CD4-positive, alpha-beta T cell (primary cell): ENCODE results near the gene HDAC4. TPM values are rescaled to one million over a fixed set of nuclear protein-coding genes. Genes with fewer than 3 reads are reported as not detected.

Experiments
- ATAC-seq: fragments of 200-7000 bp; cut with Tn5 transposase; one replicate; pipeline ENCODE4 v1.10.0; 2022; ENCODE audit warnings: mild to moderate bottlenecking; ENCODE audit not compliant: poor library complexity
- CTCF ChIA-PET: fragments of 350-600 bp; sonication (Branson Sonifier 250); formaldehyde crosslinking; loops from one replicate; lab custom pipeline; 2021; ENCODE audit warnings: antibody characterized with exemption, inconsistent platforms; lab: Charles Lee
- POLR2A ChIA-PET: fragments of 350-600 bp; sonication (Branson Sonifier 250); formaldehyde crosslinking; loops from one replicate; lab custom pipeline; 2021; ENCODE audit warnings: antibody characterized with exemption, inconsistent platforms; lab: Charles Lee
- DNase-seq, 14 experiments: peaks; one replicate each; pipeline ENCODE4 v3.0.0-alpha.2; 2013 to 2020; ENCODE audit warnings: mixed read lengths in 2 of 14
- H3K27ac ChIP-seq, 2 donors: one replicate each; pipeline versions ENCODE4 v1.5.1 to v1.7.0; 2013; ENCODE audit warnings: low read length in 2 of 2, low read depth in 1 of 2, mild to moderate bottlenecking in 1 of 2
- H3K27me3 ChIP-seq, 2 experiments: 1 replicate in 1 of 2; 2 replicates in 1 of 2; pipeline versions ENCODE4 v1.6.1 to v1.7.0; 2013; ENCODE audit warnings: low read length in 2 of 2, control low read depth in 1 of 2, mild to moderate bottlenecking in 1 of 2, moderate library complexity in 1 of 2; ENCODE audit not compliant: insufficient read depth in 2 of 2, control insufficient read depth in 1 of 2
- H3K36me3 ChIP-seq: one replicate; pipeline ENCODE4 v1.6.1; 2013; ENCODE audit warnings: low read length, control low read depth; ENCODE audit not compliant: insufficient read depth
- H3K4me1 ChIP-seq: one replicate; pipeline ENCODE4 v1.6.1; 2013; ENCODE audit warnings: low read length, control low read depth; ENCODE audit not compliant: insufficient read depth
- H3K4me3 ChIP-seq: one replicate; pipeline ENCODE4 v1.5.1; 2013; ENCODE audit warnings: mild to moderate bottlenecking, low read length, moderate library complexity
- H3K9me3 ChIP-seq, 2 experiments: 1 replicate in 1 of 2; 2 replicates in 1 of 2; pipeline versions ENCODE4 v1.6.1 to v1.7.0; 2013; ENCODE audit warnings: low read length in 2 of 2, mild to moderate bottlenecking in 2 of 2, control low read depth in 1 of 2, moderate library complexity in 1 of 2; ENCODE audit not compliant: control insufficient read depth in 1 of 2, insufficient read depth in 1 of 2
- H3K27ac Mint-ChIP-seq: one replicate; pipeline ENCODE4 v1.8.0; 2020; ENCODE audit warnings: mixed read lengths
- H3K27me3 Mint-ChIP-seq: one replicate; pipeline ENCODE4 v1.8.0; 2021; ENCODE audit warnings: mixed read lengths
- H3K36me3 Mint-ChIP-seq: one replicate; pipeline ENCODE4 v1.8.0; 2021; ENCODE audit warnings: low read depth, mixed read lengths
- H3K4me1 Mint-ChIP-seq: one replicate; pipeline ENCODE4 v1.8.0; 2021; ENCODE audit warnings: low read depth, mixed read lengths
- H3K4me3 Mint-ChIP-seq: one replicate; pipeline ENCODE4 v1.8.0; 2020; ENCODE audit warnings: mild to moderate bottlenecking, mixed read lengths
- H3K9me3 Mint-ChIP-seq: one replicate; pipeline ENCODE4 v1.8.0; 2020; ENCODE audit warnings: mixed read lengths
- CTCF ChIP-seq: fragments of 200-600 bp; IDR thresholded peaks from one replicate; pipeline ENCODE4 v1.8.0; 2022; ENCODE audit warnings: antibody characterized with exemption, mild to moderate bottlenecking
- intact Hi-C, 2 experiments: fragments of 100-400 bp; cut with DNase I in 1 of 2; cut with micrococcal nuclease in 1 of 2; formaldehyde crosslinking; loops; one replicate each; pipeline versions ENCODE4 v1.15.1 to v1.9.0; 2023 to 2025; cut with DNase I, micrococcal nuclease
- total RNA-seq, 174 experiments: library from RNA in 2 of 174; stranded (reverse) in 2 of 174; gene quantifications; one replicate each; pipeline ENCODE4 v1.2.3 and lab custom pipeline; 2021 to 2026

Gene HDAC4
- total RNA-seq, 2 experiments from 2014 or later: 45.3 to 49.2 TPM

DNA sequence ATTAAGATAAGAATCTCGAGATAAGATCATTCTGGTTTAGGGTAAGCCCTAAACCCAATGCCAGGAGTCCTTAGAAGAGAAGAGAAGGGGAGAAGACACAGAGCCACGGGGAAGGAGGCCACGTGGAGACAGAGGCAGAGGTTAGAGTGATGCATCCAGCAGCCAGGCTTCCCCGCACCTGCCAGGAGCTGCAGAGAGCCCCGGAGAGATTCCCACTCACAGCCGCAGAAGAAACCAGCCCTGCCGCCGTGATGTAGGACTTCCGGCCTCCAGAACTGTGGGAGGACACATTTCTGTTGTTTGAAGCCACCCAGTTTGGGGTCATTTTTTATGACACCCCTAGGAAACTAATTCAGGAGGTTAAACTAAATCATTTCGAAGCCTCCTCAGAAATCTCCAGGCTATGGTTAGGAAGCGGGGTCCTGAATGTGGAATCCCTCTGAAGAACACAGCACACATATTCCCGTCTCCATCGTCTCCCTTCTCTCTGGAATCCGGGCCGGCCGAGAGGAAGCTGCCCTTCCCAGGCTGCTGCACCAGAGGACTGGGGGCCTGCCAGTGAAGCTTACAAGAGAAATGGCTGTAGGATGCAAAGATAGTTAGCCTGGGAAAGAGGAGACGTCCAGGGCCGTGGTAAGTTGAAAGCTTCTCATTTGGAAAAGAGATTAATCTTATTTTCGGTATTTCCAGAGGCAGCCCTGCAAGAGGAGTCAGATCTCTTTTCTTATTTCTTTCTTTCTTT is 396.4 kb downstream of the HDAC4 start:
- Histone ChIP-seq H3K4me3 (no peak overlapping the region), H3K36me3 (no peaks in the 10 kb centered on the region), H3K27me3 (peaks cover 4 to 7% of the 10 kb centered on the region in 2 experiments), H3K27ac (no peak overlapping the region), H3K4me1 (no peaks in the 10 kb centered on the region), H3K9me3 (peaks cover 0 to 25% of the 10 kb centered on the region in 2 experiments)
- no peak for TF ChIP-seq CTCF
- POLR2A ChIA-PET: no interaction called here
- intact Hi-C loops: no loop called here
- Mint-ChIP-seq H3K36me3 (no peaks in the 10 kb centered on the region), H3K9me3 (peaks cover 4% of the 10 kb centered on the region), H3K4me3 (no peak overlapping the region), H3K27ac (no peak overlapping the region), H3K4me1 (no peaks in the 10 kb centered on the region), H3K27me3 (peaks cover 46% of the 10 kb centered on the region)
- ATAC-seq (no peak), DNase-seq (peak in 1 of 14 experiments; percentile 12)
- CTCF ChIA-PET: no interaction called here

GRCh38 chr2:239003624-239004273 is 397.1 kb downstream of the HDAC4 start:
- Histone ChIP-seq H3K27ac (no peak overlapping the region), H3K9me3 (peaks cover 0 to 22% of the 10 kb centered on the region in 2 experiments), H3K4me3 (no peak overlapping the region), H3K27me3 (peaks cover 4 to 7% of the 10 kb centered on the region in 2 experiments), H3K36me3 (no peaks in the 10 kb centered on the region), H3K4me1 (no peaks in the 10 kb centered on the region)
- Mint-ChIP-seq H3K27ac (no peak overlapping the region), H3K9me3 (peaks cover 4% of the 10 kb centered on the region), H3K4me1 (no peaks in the 10 kb centered on the region), H3K27me3 (peaks cover 39% of the 10 kb centered on the region), H3K36me3 (no peaks in the 10 kb centered on the region), H3K4me3 (no peak overlapping the region)
- POLR2A ChIA-PET: no interaction called here
- TF ChIP-seq CTCF: no peak
- CTCF ChIA-PET: no interaction called here
- DNase-seq (peak in 1 of 14 experiments; percentile 25), ATAC-seq (no peak)
- intact Hi-C loops: no loop called here

DNA sequence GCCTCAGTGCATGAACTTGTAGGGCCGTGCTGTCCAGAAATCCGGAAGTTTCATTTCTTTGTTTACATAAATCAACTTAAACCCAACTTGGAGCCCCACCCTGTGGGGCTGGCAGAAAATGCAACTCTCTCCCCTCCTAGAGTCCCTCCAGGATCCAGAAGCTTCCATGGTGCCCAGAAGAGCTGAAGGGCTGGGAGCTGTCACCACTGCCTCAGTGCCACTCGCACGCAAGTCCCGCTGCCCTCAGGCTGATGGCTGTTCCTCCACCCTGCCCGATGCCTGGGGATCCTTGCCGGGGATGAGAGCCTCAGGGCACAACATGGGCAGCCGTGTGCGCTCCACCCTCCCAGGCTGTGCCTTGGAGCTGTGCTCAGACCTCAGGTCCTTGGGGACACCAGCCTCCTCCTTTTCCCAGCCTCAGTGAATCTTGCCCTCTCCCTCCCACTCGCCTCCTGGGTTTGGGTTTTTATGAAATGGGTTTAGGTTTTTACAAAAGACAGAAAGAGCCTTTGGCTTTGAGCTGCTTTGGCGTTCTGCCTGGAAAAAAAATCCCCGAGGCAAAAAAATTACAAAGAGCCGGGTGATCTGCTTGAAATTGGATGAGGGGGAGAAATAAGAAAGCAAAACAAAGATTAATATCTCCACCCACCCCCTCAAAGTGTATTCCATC is 397.7 kb downstream of the HDAC4 start:
- H3K4me3 ChIP-seq: no peak overlapping the region
- Mint-ChIP-seq H3K27ac (no peak overlapping the region), H3K4me3 (no peak overlapping the region), H3K27me3 (peaks cover 38% of the 10 kb centered on the region), H3K9me3 (peaks cover 4% of the 10 kb centered on the region), H3K36me3 (no peaks in the 10 kb centered on the region), H3K4me1 (no peaks in the 10 kb centered on the region)
- peak in 1 of 14 experiments; percentile 8 for DNase-seq
- peaks cover 0 to 22% of the 10 kb centered on the region in 2 experiments for H3K9me3 ChIP-seq
- H3K27ac ChIP-seq: no peak overlapping the region
- H3K4me1 ChIP-seq: no peaks in the 10 kb centered on the region
- no peaks in the 10 kb centered on the region for H3K36me3 ChIP-seq
- peaks cover 4 to 7% of the 10 kb centered on the region in 2 experiments for H3K27me3 ChIP-seq
- ATAC-seq: no peak
- intact Hi-C loops: no loop called here
- ChIA-PET POLR2A (no interaction called here), CTCF (no interaction called here)
- no peak for TF ChIP-seq CTCF
